Stimulated activated CD4-positive, alpha-beta T cell treated with anti-CD3 and anti-CD28 coated beads, Interleukin-2, amount 100 ng/mL, for 4 hours (primary cell): ENCODE results near the gene SPPL2C.

ENCODE experiments used
- DNase-seq: peaks from one replicate; pipeline ENCODE4 v3.0.0-alpha.2; 2020; ENCODE audit warnings: low read depth

The SPPL2C gene

GRCh38 chr17:45833920-45834319 lies 10.8 kb upstream of the SPPL2C start:
- DNase-seq: no peak

GRCh38 chr17:45834471-45835396 lies 9.9 kb upstream of the SPPL2C start:
- DNase-seq: no peak

GRCh38 chr17:45835481-45835880 lies 9.2 kb upstream of the SPPL2C start:
- no peak for DNase-seq

GRCh38 chr17:45836047-45837044 lies 8.3 kb upstream of the SPPL2C start:
- DNase-seq: no peak

- DNase-seq: no peak
Measured at GRCh38 chr17:45837187-45837586, 7.5 kb upstream of the SPPL2C start.

GRCh38 chr17:45837603-45838002 lies 7.1 kb upstream of the SPPL2C start:
- DNase-seq: no peak

GRCh38 chr17:45838751-45839295 lies 5.9 kb upstream of the SPPL2C start:
- no peak for DNase-seq

- no peak for DNase-seq
Measured at GRCh38 chr17:45839442-45839841, 5.2 kb upstream of the SPPL2C start.

- DNase-seq: no peak
Measured at GRCh38 chr17:45841186-45841585, 3.5 kb upstream of the SPPL2C start.

GRCh38 chr17:45841883-45842525 lies 2.7 kb upstream of the SPPL2C start:
- no peak for DNase-seq

GRCh38 chr17:45843722-45844121 lies 959 bp upstream of the SPPL2C start:
- DNase-seq: no peak

GRCh38 chr17:45845376-45846185 lies 900 bp downstream of the SPPL2C start:
- DNase-seq: no peak

- DNase-seq: no peak
Measured at GRCh38 chr17:45846223-45846622, 1.5 kb downstream of the SPPL2C start.

- no peak for DNase-seq
Measured at GRCh38 chr17:45846646-45847045, 2.0 kb downstream of the SPPL2C start.

- no peak for DNase-seq
Measured at GRCh38 chr17:45847101-45847500, 2.4 kb downstream of the SPPL2C start.

- no peak for DNase-seq
Measured at GRCh38 chr17:45847747-45848146, 3.1 kb downstream of the SPPL2C start.

- no peak for DNase-seq
Measured at GRCh38 chr17:45848405-45848804, 3.7 kb downstream of the SPPL2C start.

- no peak for DNase-seq
Measured at GRCh38 chr17:45848868-45849535, 4.3 kb downstream of the SPPL2C start.

GRCh38 chr17:45849536-45849990 lies 4.9 kb downstream of the SPPL2C start:
- DNase-seq: no peak

GRCh38 chr17:45850011-45850410 lies 5.3 kb downstream of the SPPL2C start:
- DNase-seq: no peak
